ENCODE results near the gene AP2A1.

DNA sequence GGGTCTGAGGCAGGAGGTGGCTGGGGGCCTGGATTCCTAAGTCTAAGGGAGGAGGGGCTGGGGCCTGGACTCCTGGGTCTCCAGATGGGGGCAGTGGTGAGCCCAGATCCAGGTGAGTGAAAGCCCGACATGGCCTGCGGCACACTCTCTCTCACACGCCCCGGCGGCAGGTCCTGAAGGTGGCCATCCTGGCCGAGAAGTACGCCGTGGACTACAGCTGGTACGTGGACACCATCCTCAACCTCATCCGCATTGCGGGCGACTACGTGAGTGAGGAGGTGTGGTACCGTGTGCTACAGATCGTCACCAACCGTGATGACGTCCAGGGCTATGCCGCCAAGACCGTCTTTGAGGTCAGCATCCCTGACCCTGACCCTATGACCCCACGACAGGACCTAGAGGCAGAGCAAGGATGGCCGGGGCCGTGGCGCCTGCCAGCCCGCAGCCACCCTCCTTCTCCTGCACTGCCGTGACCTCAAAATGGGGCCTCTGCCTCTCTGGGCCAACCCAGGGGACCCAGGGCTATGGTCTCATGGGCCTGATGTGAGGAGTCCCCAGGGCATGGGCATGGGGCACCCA lies 33.1 kb downstream of the AP2A1 start:
- TF ChIP-seq, protein P1, sequence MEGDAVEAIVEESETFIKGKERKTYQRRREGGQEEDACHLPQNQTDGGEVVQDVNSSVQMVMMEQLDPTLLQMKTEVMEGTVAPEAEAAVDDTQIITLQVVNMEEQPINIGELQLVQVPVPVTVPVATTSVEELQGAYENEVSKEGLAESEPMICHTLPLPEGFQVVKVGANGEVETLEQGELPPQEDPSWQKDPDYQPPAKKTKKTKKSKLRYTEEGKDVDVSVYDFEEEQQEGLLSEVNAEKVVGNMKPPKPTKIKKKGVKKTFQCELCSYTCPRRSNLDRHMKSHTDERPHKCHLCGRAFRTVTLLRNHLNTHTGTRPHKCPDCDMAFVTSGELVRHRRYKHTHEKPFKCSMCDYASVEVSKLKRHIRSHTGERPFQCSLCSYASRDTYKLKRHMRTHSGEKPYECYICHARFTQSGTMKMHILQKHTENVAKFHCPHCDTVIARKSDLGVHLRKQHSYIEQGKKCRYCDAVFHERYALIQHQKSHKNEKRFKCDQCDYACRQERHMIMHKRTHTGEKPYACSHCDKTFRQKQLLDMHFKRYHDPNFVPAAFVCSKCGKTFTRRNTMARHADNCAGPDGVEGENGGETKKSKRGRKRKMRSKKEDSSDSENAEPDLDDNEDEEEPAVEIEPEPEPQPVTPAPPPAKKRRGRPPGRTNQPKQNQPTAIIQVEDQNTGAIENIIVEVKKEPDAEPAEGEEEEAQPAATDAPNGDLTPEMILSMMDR (IDR thresholded peaks at IDR 0.05) = no peak
- no peak for TF ChIP-seq POLR2A (IDR thresholded peaks at IDR 0.05)

Data from thyroid gland (tissue), 4 donors.